AG04450 (cell line): ENCODE measurements around the gene HIRIP3. TPM values are rescaled to one million over a fixed set of nuclear protein-coding genes. Genes with fewer than 3 reads are reported as not detected.
A peak's percentile ranks its signal among the peaks of the same experiment; 100 is the strongest.

Source experiments
- CTCF ChIA-PET: fragments of 300-600, 350-600 bp; formaldehyde crosslinking; extraction: SDS; loops from one replicate; lab custom pipeline; 2022; ENCODE audit warnings: antibody characterized with exemption, inconsistent platforms; lab: Charles Lee
- POLR2A ChIA-PET: fragments of 350-600 bp; formaldehyde crosslinking; extraction: SDS; loops from one replicate; lab custom pipeline; 2021; ENCODE audit warnings: antibody characterized with exemption, inconsistent platforms; lab: Yijun Ruan, JAX
- DNase-seq: peaks from one replicate; pipeline ENCODE4 v3.0.0-alpha.2; 2011; ENCODE audit warnings: low read depth, low spot score
- H3K27ac ChIP-seq: one replicate; pipeline ENCODE4 v1.5.1; 2012; ENCODE audit warnings: low read depth, low read length, control low read depth
- H3K27me3 ChIP-seq: one replicate; pipeline ENCODE4 v1.6.0; 2012; ENCODE audit warnings: low read length; ENCODE audit not compliant: control insufficient read depth, insufficient read depth
- H3K4me3 ChIP-seq: 2 replicates; pipeline ENCODE4 v1.5.1; 2011; ENCODE audit warnings: mild to moderate bottlenecking, low read depth, low read length, control low read depth
- H3K9me3 ChIP-seq: 2 replicates; pipeline ENCODE4 v1.5.1; 2012; ENCODE audit warnings: low read length; ENCODE audit not compliant: control insufficient read depth, insufficient read depth
- polyA plus RNA-seq: library from polyadenylated mRNA; depleted of rRNA; stranded (reverse); fragments of >200 nt; gene quantifications from 2 replicates; pipeline ENCODE4 v1.2.3, GENCODE V29; 2011
- TF ChIP-seq, protein P1 (sequence below): IDR thresholded peaks from 2 replicates; pipeline ENCODE4 v1.5.1; 2011; ENCODE audit warnings: low read depth, low read length, control low read depth, inconsistent platforms

The HIRIP3 gene
- polyA plus RNA-seq, 1 experiment, result 2.5 TPM

DNA sequence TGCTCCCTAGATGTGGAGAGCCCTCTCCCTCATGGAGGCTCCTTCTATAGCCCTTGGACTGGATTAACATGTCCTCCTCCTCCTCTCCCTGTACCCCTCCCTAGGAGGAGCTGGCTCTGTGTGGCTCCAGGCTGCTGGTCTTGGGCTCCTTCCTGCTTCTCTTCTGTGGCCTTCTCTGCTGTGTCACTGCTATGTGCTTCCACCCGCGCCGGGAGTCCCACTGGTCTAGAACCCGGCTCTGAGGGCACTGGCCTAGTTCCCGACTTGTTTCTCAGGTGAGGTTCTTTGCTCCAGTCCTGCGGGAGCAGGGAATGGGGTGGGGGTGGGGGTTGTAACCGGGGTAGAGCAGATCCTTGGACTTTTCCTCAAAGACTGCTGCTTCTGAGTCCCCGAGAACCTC is 24.1 kb downstream of the HIRIP3 start:
- no peaks in the 10 kb centered on the region for H3K27me3 ChIP-seq
- CTCF ChIA-PET, result interaction anchor here (2.9 kb wide), 1 partner anchor 10 kb away, joined by 13 read pairs; the partner anchor contains the start of gene TMEM219
- POLR2A ChIA-PET, result no interaction called here
- DNase-seq, result no peak
- H3K4me3 ChIP-seq, result no peak overlapping the region
- TF ChIP-seq, protein P1, sequence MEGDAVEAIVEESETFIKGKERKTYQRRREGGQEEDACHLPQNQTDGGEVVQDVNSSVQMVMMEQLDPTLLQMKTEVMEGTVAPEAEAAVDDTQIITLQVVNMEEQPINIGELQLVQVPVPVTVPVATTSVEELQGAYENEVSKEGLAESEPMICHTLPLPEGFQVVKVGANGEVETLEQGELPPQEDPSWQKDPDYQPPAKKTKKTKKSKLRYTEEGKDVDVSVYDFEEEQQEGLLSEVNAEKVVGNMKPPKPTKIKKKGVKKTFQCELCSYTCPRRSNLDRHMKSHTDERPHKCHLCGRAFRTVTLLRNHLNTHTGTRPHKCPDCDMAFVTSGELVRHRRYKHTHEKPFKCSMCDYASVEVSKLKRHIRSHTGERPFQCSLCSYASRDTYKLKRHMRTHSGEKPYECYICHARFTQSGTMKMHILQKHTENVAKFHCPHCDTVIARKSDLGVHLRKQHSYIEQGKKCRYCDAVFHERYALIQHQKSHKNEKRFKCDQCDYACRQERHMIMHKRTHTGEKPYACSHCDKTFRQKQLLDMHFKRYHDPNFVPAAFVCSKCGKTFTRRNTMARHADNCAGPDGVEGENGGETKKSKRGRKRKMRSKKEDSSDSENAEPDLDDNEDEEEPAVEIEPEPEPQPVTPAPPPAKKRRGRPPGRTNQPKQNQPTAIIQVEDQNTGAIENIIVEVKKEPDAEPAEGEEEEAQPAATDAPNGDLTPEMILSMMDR, result no peak
- H3K9me3 ChIP-seq, result no peaks in the 10 kb centered on the region; the same call in 1 of the 2 replicates
- no peak overlapping the region for H3K27ac ChIP-seq

DNA sequence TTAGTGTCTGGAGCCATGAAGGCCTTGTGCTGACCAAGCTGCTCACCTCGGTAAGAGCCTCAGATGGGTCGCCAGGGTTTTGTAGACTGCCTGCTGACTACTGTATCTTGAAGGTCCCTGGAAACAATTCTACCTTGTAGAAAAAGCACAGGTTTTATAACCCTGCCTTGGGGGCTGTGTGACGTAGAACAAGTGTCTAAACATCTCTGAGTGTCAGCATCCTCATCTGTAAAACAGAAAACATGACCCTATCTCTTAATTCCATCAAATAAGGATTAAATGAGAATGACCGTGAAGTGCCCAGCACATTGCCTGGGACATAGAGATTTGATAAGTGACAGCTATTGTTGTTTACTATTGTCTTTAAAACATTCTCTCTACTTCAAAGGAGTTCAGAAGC is 27.2 kb downstream of the HIRIP3 start:
- TF ChIP-seq, protein P1, result no peak
- CTCF ChIA-PET, result no interaction called here
- DNase-seq, result no peak

DNA sequence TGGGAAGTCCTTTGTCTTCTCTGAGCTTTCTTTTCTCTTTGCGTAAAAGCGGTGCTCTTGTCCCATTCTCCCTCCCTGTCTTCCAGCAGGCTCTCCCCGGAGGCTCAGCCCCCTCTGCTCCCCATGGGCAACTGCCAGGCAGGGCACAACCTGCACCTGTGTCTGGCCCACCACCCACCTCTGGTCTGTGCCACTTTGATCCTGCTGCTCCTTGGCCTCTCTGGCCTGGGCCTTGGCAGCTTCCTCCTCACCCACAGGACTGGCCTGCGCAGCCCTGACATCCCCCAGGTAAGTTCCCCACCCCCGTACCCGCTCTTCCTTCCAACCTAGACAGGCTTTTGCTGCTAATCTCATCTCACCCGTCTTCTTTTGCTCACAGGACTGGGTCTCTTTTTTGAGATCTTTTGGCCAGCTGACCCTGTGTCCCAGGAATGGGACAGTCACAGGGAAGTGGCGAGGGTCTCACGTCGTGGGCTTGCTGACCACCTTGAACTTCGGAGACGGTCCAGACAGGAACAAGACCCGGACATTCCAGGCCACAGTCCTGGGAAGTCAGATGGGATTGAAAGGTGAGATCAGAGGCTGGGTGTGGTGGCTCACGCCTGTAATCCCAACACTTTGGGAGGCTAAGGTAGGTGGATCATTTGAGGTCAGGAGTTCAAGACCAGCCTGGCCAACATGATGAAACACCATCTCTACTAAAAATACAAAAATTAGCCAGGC is 32.2 kb downstream of the HIRIP3 start:
- ChIA-PET CTCF (interaction anchor here (0.6 kb wide), 2 partner anchors 20 to 64 kb away, joined by 3 to 6 read pairs; partner anchors contain the start of gene SEZ6L2), POLR2A (no interaction called here)
- TF ChIP-seq, protein P1, result no peak
- Histone ChIP-seq H3K9me3 (no peaks in the 10 kb centered on the region), H3K27ac (peak overlapping the region; percentile 53), H3K4me3 (peak overlapping the region; percentile 77), H3K27me3 (no peaks in the 10 kb centered on the region)
- DNase-seq, result no peak

More for the DNA sequence above, 27.2 kb downstream of the HIRIP3 start:
- Histone ChIP-seq H3K9me3 (no peaks in the 10 kb centered on the region), H3K27me3 (no peaks in the 10 kb centered on the region), H3K27ac (no peak overlapping the region), H3K4me3 (no peak overlapping the region)
- POLR2A ChIA-PET, result no interaction called here

DNA sequence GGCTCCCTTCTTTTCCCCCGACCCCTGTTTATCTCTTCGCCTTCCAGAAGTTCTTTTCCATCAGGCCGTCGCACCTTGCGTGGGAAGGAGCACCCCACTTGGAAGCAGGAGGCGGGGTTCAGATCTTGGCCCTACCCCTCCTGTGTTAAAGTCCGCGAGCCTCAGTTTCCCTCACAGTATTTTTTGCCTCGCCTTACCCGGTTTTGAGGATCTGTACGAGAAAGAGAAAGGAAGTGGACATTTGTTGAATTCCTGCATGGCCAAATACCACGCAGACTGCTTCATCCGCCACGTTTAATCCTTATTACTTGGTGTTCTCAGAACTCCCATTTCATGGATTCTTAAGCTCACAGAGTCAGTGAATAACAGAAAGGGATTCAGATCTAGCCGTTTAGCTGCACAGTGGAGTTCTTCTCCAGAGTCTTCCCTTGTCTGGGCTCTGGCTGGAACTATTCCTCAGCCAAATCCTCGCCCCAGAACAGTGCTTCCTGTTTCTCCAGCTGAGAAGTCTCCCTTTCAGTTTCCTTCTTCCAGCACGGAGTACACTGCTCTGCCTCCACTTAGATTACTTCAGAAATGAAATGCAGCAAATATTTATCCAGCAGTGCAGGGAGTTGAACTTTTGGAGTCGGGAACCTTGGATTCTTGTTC is 32.9 kb downstream of the HIRIP3 start:
- TF ChIP-seq, protein P1, result no peak
- H3K4me3 ChIP-seq, result peak overlapping the region; percentile 77
- H3K9me3 ChIP-seq, result no peaks in the 10 kb centered on the region
- no peaks in the 10 kb centered on the region for H3K27me3 ChIP-seq
- CTCF ChIA-PET, result interaction anchor here (0.6 to 1.6 kb wide), 5 partner anchors 10 to 114 kb away, joined by 3 to 13 read pairs (median 6); partner anchors contain the start of genes SEZ6L2 and TAOK2
- DNase-seq, result peak; percentile 4
- POLR2A ChIA-PET, result interaction anchor here (0.7 to 2.2 kb wide), 6 partner anchors 11 to 62 kb away, joined by 3 to 17 read pairs (median 4); partner anchors contain the start of genes KCTD13 and TAOK2
- peak overlapping the region; percentile 57 for H3K27ac ChIP-seq
